Body of pancreas (tissue), 4 donors: ENCODE results near the gene CDC42SE2.

Source experiments
- POLR2A ChIP-seq, 3 donors: fragments of 450-650 bp; IDR thresholded peaks; one replicate each; pipeline ENCODE4 v1.6.1; 2016; ENCODE audit warnings: antibody characterized with exemption in 3 of 3, mild to moderate bottlenecking in 2 of 3
- TF ChIP-seq, protein P1 (sequence below), 7 experiments: fragments of 450-650 bp in 4 of 7; fragments of 200-600 bp in 3 of 7; sonication (generic) in 3 of 7; IDR thresholded peaks; one replicate each; pipeline ENCODE4 v1.5.1; 2016 to 2019; ENCODE audit warnings: antibody characterized with exemption in 7 of 7

DNA sequence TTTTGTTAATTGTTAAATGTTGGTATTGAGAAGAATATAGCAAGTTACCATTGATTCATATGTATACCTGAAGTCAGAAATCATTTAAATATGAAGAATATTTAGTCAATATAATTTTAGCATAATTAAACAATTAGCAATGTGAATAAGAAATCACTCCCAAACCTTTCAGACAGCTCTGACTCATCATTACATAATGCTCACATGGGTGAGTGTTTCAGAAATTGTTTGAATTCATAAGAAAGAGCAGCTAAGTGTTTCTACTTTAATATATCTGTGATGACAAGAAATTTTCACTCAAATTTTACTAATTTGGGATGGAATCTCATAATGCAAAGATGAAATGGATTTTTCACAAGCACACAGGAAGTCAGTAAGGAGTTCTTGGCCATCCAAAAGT, 42.0 kb upstream of the CDC42SE2 start:
- TF ChIP-seq, protein P1, sequence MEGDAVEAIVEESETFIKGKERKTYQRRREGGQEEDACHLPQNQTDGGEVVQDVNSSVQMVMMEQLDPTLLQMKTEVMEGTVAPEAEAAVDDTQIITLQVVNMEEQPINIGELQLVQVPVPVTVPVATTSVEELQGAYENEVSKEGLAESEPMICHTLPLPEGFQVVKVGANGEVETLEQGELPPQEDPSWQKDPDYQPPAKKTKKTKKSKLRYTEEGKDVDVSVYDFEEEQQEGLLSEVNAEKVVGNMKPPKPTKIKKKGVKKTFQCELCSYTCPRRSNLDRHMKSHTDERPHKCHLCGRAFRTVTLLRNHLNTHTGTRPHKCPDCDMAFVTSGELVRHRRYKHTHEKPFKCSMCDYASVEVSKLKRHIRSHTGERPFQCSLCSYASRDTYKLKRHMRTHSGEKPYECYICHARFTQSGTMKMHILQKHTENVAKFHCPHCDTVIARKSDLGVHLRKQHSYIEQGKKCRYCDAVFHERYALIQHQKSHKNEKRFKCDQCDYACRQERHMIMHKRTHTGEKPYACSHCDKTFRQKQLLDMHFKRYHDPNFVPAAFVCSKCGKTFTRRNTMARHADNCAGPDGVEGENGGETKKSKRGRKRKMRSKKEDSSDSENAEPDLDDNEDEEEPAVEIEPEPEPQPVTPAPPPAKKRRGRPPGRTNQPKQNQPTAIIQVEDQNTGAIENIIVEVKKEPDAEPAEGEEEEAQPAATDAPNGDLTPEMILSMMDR (IDR thresholded peaks at IDR 0.05) = no peak
- no peak for TF ChIP-seq POLR2A (IDR thresholded peaks at IDR 0.05)
